Esophagus squamous epithelium (tissue), 4 donors: ENCODE measurements around the gene PCDHB16.
"Not testable (repeated sequence)": the region's sequence is repeated elsewhere in the genome, so short reads cannot be mapped to it uniquely, and the experiment has no call there.

Source experiments
- POLR2A ChIP-seq, 4 donors: fragments of 450-650 bp; IDR thresholded peaks; one replicate each; pipeline ENCODE4 v1.6.1; 2017; ENCODE audit warnings: antibody characterized with exemption in 4 of 4, mild to moderate bottlenecking in 4 of 4, moderate library complexity in 3 of 4
- TF ChIP-seq, protein P1 (sequence below), 6 experiments: fragments of 450-650 bp in 4 of 6; fragments of 200-600 bp in 2 of 6; sonication (generic) in 2 of 6; IDR thresholded peaks; one replicate each; pipeline ENCODE4 v1.5.1; 2016 to 2019; ENCODE audit warnings: antibody characterized with exemption in 6 of 6, mild to moderate bottlenecking in 4 of 6, moderate library complexity in 4 of 6

- TF ChIP-seq, protein P1, sequence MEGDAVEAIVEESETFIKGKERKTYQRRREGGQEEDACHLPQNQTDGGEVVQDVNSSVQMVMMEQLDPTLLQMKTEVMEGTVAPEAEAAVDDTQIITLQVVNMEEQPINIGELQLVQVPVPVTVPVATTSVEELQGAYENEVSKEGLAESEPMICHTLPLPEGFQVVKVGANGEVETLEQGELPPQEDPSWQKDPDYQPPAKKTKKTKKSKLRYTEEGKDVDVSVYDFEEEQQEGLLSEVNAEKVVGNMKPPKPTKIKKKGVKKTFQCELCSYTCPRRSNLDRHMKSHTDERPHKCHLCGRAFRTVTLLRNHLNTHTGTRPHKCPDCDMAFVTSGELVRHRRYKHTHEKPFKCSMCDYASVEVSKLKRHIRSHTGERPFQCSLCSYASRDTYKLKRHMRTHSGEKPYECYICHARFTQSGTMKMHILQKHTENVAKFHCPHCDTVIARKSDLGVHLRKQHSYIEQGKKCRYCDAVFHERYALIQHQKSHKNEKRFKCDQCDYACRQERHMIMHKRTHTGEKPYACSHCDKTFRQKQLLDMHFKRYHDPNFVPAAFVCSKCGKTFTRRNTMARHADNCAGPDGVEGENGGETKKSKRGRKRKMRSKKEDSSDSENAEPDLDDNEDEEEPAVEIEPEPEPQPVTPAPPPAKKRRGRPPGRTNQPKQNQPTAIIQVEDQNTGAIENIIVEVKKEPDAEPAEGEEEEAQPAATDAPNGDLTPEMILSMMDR (IDR thresholded peaks at IDR 0.05) = not testable (repeated sequence)
- not testable (repeated sequence) for TF ChIP-seq POLR2A (IDR thresholded peaks at IDR 0.05)
Measured at GRCh38 chr5:141151632-141152031, 30.6 kb upstream of the PCDHB16 start.
